Lung (tissue), 12 donors: ENCODE data around the gene CD24. TPM values are rescaled to one million over a fixed set of nuclear protein-coding genes. Genes with fewer than 3 reads are reported as not detected.

Experiments
- ATAC-seq: fragments of 200-7000 bp; cut with Tn5 transposase; one replicate; pipeline ENCODE4 v1.9.1; 2020; ENCODE audit warnings: moderate number of reproducible peaks; ENCODE audit not compliant: insufficient read depth, low FRiP score
- DNase-seq, 3 donors: peaks; one replicate each; pipeline ENCODE4 v3.0.0-alpha.2; 2013 to 2017
- H3K27ac ChIP-seq, 2 donors: one replicate each; pipeline ENCODE4 v1.5.1; 2013; ENCODE audit warnings: mild to moderate bottlenecking in 2 of 2, moderate library complexity in 2 of 2, control low read depth in 1 of 2, inconsistent platforms in 1 of 2, low read depth in 1 of 2, low read length in 1 of 2
- H3K27me3 ChIP-seq, 3 donors: one replicate each; pipeline ENCODE4 v1.5.1; 2013; ENCODE audit warnings: low read length in 2 of 3; ENCODE audit not compliant: control insufficient read depth in 3 of 3, insufficient read depth in 3 of 3
- H3K36me3 ChIP-seq, 4 donors: one replicate each; pipeline ENCODE4 v1.5.1; 2013; ENCODE audit warnings: low read length in 4 of 4, mild to moderate bottlenecking in 1 of 4, moderate library complexity in 1 of 4; ENCODE audit not compliant: control insufficient read depth in 4 of 4, insufficient read depth in 4 of 4
- H3K4me1 ChIP-seq, 5 donors: one replicate each; pipeline ENCODE4 v1.5.1; 2013; ENCODE audit warnings: low read length in 5 of 5, mild to moderate bottlenecking in 2 of 5, moderate library complexity in 1 of 5; ENCODE audit not compliant: control insufficient read depth in 5 of 5, insufficient read depth in 5 of 5
- H3K4me3 ChIP-seq: one replicate; pipeline ENCODE4 v1.5.1; 2013; ENCODE audit warnings: mild to moderate bottlenecking, control low read depth, moderate library complexity
- H3K9ac ChIP-seq, 2 donors: one replicate each; pipeline ENCODE4 v1.5.1; 2013; ENCODE audit warnings: low read length in 2 of 2, control low read depth in 1 of 2; ENCODE audit not compliant: insufficient read depth in 1 of 2
- H3K9me3 ChIP-seq, 4 donors: one replicate each; pipeline ENCODE4 v1.5.1; 2013; ENCODE audit warnings: low read length in 3 of 4, mild to moderate bottlenecking in 1 of 4, moderate library complexity in 1 of 4; ENCODE audit not compliant: control insufficient read depth in 4 of 4, insufficient read depth in 3 of 4
- WGBS, 2 donors: extraction: QIAGEN DNeasy Blood & Tissue Kit; methylation state at CpG; one replicate each; pipeline ENCODE4 v1.1.7; 2013; 5-methylcytosine and 5-hydroxymethylcytosine counted together
- polyA plus RNA-seq, 2 donors: library from polyadenylated mRNA; stranded (reverse); fragments of 200-250 nt; gene quantifications; one replicate each; pipeline ENCODE4 v1.2.1, GENCODE V29; 2013
- total RNA-seq, 2 donors: library from RNA; depleted of rRNA in 1 of 2; stranded (reverse); fragments of >200 nt in 1 of 2; gene quantifications; one replicate each; pipeline ENCODE4 v1.2.1, GENCODE V29; 2014 to 2021
- TF ChIP-seq, protein P1 (sequence below): IDR thresholded peaks from 2 replicates; pipeline ENCODE4 v1.5.1; 2012; ENCODE audit warnings: mild to moderate bottlenecking; ENCODE audit errors: control extremely low read depth, extremely low read depth
- donor health status: control.
- donor health status: control.
- donor health status: Bipolar disorder and iron deficiency.
- donor health status: healthy.
- donor health status: DM: yes; HTN: yes; CAD: no.

CD24 gene
- total and polyA plus RNA-seq, 4 donors: 44.9 to 155 (median 62.4) TPM

DNA sequence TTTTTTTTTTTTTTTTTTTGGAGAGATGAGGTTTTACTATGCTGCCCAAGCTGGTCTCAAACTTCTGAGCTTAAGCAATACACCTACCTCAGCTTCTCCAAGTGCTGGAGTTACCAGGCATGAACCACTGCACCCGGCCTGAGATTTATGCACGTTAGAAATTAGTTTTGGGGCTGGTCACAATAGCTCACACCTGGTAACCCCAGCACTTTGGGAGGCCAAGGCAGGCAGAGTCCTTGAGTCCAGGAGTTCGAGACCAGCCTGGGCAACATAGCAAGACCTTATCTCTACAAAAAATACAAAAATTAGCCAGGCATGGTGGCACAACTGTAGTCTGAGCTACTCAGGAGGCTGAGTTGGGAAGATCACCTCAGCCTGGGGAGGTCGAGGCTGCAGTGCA lies 51.9 kb downstream of the CD24 start:
- DNase-seq: no peak
- Histone ChIP-seq H3K4me1 (peaks cover 0 to 9% (median 0%) of the 10 kb centered on the region in 5 donors), H3K27ac (no peak overlapping the region), H3K27me3 (no peaks in the 10 kb centered on the region), H3K4me3 (no peak overlapping the region), H3K9me3 (no peaks in the 10 kb centered on the region), H3K36me3 (no peaks in the 10 kb centered on the region), H3K9ac (no peak overlapping the region)
- TF ChIP-seq, protein P1, sequence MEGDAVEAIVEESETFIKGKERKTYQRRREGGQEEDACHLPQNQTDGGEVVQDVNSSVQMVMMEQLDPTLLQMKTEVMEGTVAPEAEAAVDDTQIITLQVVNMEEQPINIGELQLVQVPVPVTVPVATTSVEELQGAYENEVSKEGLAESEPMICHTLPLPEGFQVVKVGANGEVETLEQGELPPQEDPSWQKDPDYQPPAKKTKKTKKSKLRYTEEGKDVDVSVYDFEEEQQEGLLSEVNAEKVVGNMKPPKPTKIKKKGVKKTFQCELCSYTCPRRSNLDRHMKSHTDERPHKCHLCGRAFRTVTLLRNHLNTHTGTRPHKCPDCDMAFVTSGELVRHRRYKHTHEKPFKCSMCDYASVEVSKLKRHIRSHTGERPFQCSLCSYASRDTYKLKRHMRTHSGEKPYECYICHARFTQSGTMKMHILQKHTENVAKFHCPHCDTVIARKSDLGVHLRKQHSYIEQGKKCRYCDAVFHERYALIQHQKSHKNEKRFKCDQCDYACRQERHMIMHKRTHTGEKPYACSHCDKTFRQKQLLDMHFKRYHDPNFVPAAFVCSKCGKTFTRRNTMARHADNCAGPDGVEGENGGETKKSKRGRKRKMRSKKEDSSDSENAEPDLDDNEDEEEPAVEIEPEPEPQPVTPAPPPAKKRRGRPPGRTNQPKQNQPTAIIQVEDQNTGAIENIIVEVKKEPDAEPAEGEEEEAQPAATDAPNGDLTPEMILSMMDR: no peak
- 83 to 84% methylated on average over 4 of the region's 4 CpGs for WGBS, 2 donors
- ATAC-seq: no peak

Other genes with a start within 250 kb of the CD24 start
- 10 to 100 TPM; 11.5 to 13.0 TPM for gene MTRES1, start 53.5 kb upstream of the CD24 start, total RNA-seq
- 10 to 100 TPM; 11.6 to 27.9 TPM for gene MTRES1, start 53.5 kb upstream of the CD24 start, polyA plus RNA-seq
- 1 to 10 TPM; 3.5 to 4.4 TPM for gene BEND3, start 140.8 kb upstream of the CD24 start, total RNA-seq
- gene BEND3, start 140.8 kb upstream of the CD24 start, polyA plus RNA-seq: 1 to 10 TPM; 1.2 to 1.5 TPM